ENCODE results near the gene SLC35A2. TPM values are rescaled to one million over a fixed set of nuclear protein-coding genes. Genes with fewer than 3 reads are reported as not detected.
"Not testable (repeated sequence)": the region's sequence is repeated elsewhere in the genome, so short reads cannot be mapped to it uniquely, and the experiment has no call there.

Gene SLC35A2
- total and polyA plus RNA-seq, 2 of the 4 experiments (the other 2 are of a cell fraction), result 10.8 to 48.3 TPM

DNA sequence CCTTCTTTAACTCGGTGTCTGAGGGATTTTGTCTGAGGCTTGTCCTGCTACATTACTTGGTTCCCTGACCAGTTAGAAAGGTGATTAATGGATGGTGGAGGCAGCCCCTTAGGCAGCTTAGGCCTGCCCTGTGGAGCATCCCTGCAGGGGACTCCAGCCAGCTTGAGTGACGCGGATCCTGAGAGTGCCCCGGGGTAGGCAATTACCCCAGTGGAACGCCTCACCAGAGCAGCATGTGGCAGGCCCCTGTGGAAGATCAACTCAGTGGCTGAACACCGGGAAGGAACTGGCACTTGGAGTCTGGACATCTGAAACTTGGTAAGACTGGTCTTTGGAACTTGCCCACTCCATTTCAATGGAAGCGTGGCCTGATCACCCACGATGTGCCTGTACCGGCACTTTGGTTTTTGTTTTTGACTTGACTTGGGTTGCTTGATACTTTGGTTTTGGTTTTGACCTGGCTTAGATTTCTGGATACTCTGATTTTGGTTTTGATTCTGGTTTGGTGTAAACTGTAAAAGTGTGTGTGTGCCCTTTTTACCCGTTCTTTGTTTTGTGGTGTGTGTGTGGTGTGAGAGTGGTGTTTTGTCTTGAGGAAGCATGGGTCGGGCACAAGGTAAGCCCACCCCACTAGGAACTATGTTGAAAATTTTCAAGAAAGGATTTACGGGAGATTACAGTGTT, 57.2 kb downstream of the SLC35A2 start:
- H2BK20ac ChIP-seq (ENCODE audit: low read depth, low read length); H3K4me3 ChIP-seq (ENCODE audit: insufficient read depth, low read depth, low read length); H4K91ac ChIP-seq (ENCODE audit: insufficient read depth, low read depth, low read length); H3K4me1 ChIP-seq (ENCODE audit: control insufficient read depth, insufficient read depth, low read length); H3K56ac ChIP-seq (ENCODE audit: extremely low read depth, insufficient read depth, low read length); H4K20me1 ChIP-seq (ENCODE audit: insufficient read depth, low read length); H3K23ac ChIP-seq (ENCODE audit: low read depth, low read length); in situ Hi-C loops (cut with MboI; ENCODE audit: low sequenced_read_pairs); H2BK15ac ChIP-seq (ENCODE audit: low read depth, low read length); H2AK5ac ChIP-seq (ENCODE audit: low read depth, low read length); ATAC-seq (ENCODE audit: low read depth); H2AFZ ChIP-seq (replicated peaks; ENCODE audit: low read length, poor library complexity); H3K18ac ChIP-seq (ENCODE audit: low read depth, low read length); H2BK120ac ChIP-seq (ENCODE audit: low read depth, low read length); H4K8ac ChIP-seq (ENCODE audit: low read depth in 2 of 2, low read length in 2 of 2); H3K36me3 ChIP-seq (ENCODE audit: control insufficient read depth, insufficient read depth, low read length); DNase-seq; H3K14ac ChIP-seq (replicated peaks; ENCODE audit: low read depth, low read length); CTCF ChIA-PET; H3K27me3 ChIP-seq (ENCODE audit: control insufficient read depth, insufficient read depth, low read length); H4K5ac ChIP-seq (ENCODE audit: low read depth, low read length); H2AK9ac ChIP-seq (replicated peaks; ENCODE audit: low read depth, low read length, poor library complexity); H3K4me2 ChIP-seq (ENCODE audit: low read depth, low read length); POLR2A ChIA-PET (ENCODE audit: unreplicated experiment); H3K9ac ChIP-seq (ENCODE audit: low read depth, low read length); H2BK5ac ChIP-seq (ENCODE audit: low read depth, low read length, poor library complexity, severe bottlenecking); H3K9me3 ChIP-seq (ENCODE audit: control insufficient read depth, insufficient read depth, low read length); H3K79me1 ChIP-seq (ENCODE audit: low read depth in 1 of 2, low read length in 2 of 2); H3K9me1 ChIP-seq (ENCODE audit: insufficient read depth, low read length); BruUV-seq (replicated peaks); H3K27ac ChIP-seq (ENCODE audit: insufficient read depth, low read length); H3K4ac ChIP-seq (ENCODE audit: low read depth, low read length); intact Hi-C loops (cut with micrococcal nuclease); dilution Hi-C loops (cut with HindIII; ENCODE audit: low sequenced_read_pairs, unreplicated experiment): not testable (repeated sequence)
- 68% methylated on average over 2 of the region's 12 CpGs; no CpG with 5 or more reads in 1 of the 2 experiments for WGBS, 2 experiments (ENCODE audit: extremely low coverage in 2 of 2, insufficient read length in 1 of 2)

DNA sequence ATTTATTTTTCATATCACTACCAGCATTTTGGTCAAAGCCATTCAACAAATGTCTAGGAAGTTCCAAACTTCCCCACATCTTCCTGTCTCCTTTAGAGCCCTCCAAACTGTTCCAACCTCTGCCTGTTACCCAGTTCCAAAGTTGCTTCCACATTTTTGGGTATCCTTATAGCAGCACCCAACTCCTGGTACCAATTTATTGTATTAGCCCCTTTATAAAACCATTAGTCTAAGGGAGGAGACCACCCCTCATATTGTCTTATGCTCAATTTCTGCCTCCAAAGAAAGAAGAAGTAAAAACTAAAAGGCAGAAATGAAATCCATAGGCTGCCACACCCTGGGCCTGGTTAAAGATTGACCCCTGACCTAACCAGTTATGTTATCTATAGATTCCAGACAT, 58.0 kb downstream of the SLC35A2 start:
- H2BK15ac ChIP-seq (ENCODE audit: low read depth, low read length); H2BK20ac ChIP-seq (ENCODE audit: low read depth, low read length); H3K79me1 ChIP-seq (ENCODE audit: low read depth in 1 of 2, low read length in 2 of 2); H4K91ac ChIP-seq (ENCODE audit: insufficient read depth, low read depth, low read length); H3K27me3 ChIP-seq (ENCODE audit: control insufficient read depth, insufficient read depth, low read length); in situ Hi-C loops (cut with MboI; ENCODE audit: low sequenced_read_pairs); H2AFZ ChIP-seq (replicated peaks; ENCODE audit: low read length, poor library complexity); H3K36me3 ChIP-seq (ENCODE audit: control insufficient read depth, insufficient read depth, low read length); H3K9me3 ChIP-seq (ENCODE audit: control insufficient read depth, insufficient read depth, low read length); H3K4ac ChIP-seq (ENCODE audit: low read depth, low read length); H3K27ac ChIP-seq (ENCODE audit: insufficient read depth, low read length); H2BK120ac ChIP-seq (ENCODE audit: low read depth, low read length); H3K18ac ChIP-seq (ENCODE audit: low read depth, low read length); H3K56ac ChIP-seq (ENCODE audit: extremely low read depth, insufficient read depth, low read length); H3K14ac ChIP-seq (replicated peaks; ENCODE audit: low read depth, low read length); H2AK5ac ChIP-seq (ENCODE audit: low read depth, low read length); POLR2A ChIA-PET (ENCODE audit: unreplicated experiment); H2AK9ac ChIP-seq (replicated peaks; ENCODE audit: low read depth, low read length, poor library complexity); dilution Hi-C loops (cut with HindIII; ENCODE audit: low sequenced_read_pairs, unreplicated experiment); H3K9me1 ChIP-seq (ENCODE audit: insufficient read depth, low read length); H3K9ac ChIP-seq (ENCODE audit: low read depth, low read length); H3K4me3 ChIP-seq (ENCODE audit: insufficient read depth, low read depth, low read length); DNase-seq; H3K23ac ChIP-seq (ENCODE audit: low read depth, low read length); H2BK5ac ChIP-seq (ENCODE audit: low read depth, low read length, poor library complexity, severe bottlenecking); BruUV-seq (replicated peaks); ATAC-seq (ENCODE audit: low read depth); H4K5ac ChIP-seq (ENCODE audit: low read depth, low read length); H4K8ac ChIP-seq (ENCODE audit: low read depth in 2 of 2, low read length in 2 of 2); H3K4me1 ChIP-seq (ENCODE audit: control insufficient read depth, insufficient read depth, low read length); intact Hi-C loops (cut with micrococcal nuclease); H3K4me2 ChIP-seq (ENCODE audit: low read depth, low read length); H4K20me1 ChIP-seq (ENCODE audit: insufficient read depth, low read length); CTCF ChIA-PET: not testable (repeated sequence)

All from IMR-90 (cell line).